Suprapubic skin (tissue), 4 donors: ENCODE results near the gene FAM171A1. TPM values are rescaled to one million over a fixed set of nuclear protein-coding genes. Genes with fewer than 3 reads are reported as not detected.

Experiments used
- DNase-seq, 2 donors: peaks; one replicate each; pipeline ENCODE4 v3.0.0-alpha.2; 2019; ENCODE audit warnings: low spot score in 2 of 2
- H3K27ac ChIP-seq: fragments of 200-600 bp; sonication (generic); one replicate; pipeline ENCODE4 v1.5.1; 2019
- H3K27me3 ChIP-seq: fragments of 200-600 bp; sonication (generic); one replicate; pipeline ENCODE4 v1.5.1; 2019
- H3K36me3 ChIP-seq: fragments of 200-600 bp; sonication (generic); one replicate; pipeline ENCODE4 v1.5.1; 2019
- H3K4me1 ChIP-seq: fragments of 200-600 bp; sonication (generic); one replicate; pipeline ENCODE4 v1.5.1; 2019
- H3K4me3 ChIP-seq: fragments of 200-600 bp; sonication (generic); one replicate; pipeline ENCODE4 v1.5.1; 2019; ENCODE audit warnings: mild to moderate bottlenecking
- H3K9me3 ChIP-seq: fragments of 200-600 bp; sonication (generic); one replicate; pipeline ENCODE4 v1.5.1; 2019
- EP300 ChIP-seq: sonication (generic); formaldehyde crosslinking; IDR thresholded peaks from one replicate; pipeline ENCODE4 v1.6.1; 2017; ENCODE audit warnings: antibody characterized with exemption
- POLR2A ChIP-seq, 2 donors: fragments of 450-650 bp; IDR thresholded peaks; one replicate each; pipeline ENCODE4 v1.6.1; 2017; ENCODE audit warnings: antibody characterized with exemption in 2 of 2, mild to moderate bottlenecking in 2 of 2, moderate library complexity in 2 of 2
- POLR2AphosphoS5 ChIP-seq, 3 donors: sonication (generic); formaldehyde crosslinking; IDR thresholded peaks; one replicate each; pipeline ENCODE4 v1.6.1; 2017; ENCODE audit warnings: antibody characterized with exemption in 3 of 3
- WGBS: methylation state at CpG from one replicate; pipeline ENCODE4 v1.1.5; 2018; 5-methylcytosine and 5-hydroxymethylcytosine counted together
- total RNA-seq, 4 donors: library from RNA; depleted of rRNA; stranded (reverse); fragments of >200 nt; gene quantifications; one replicate each; pipeline ENCODE4 v1.1.0, GENCODE V29; 2016
- TF ChIP-seq, protein P1 (sequence below), 2 donors: fragments of 200-600 bp in 1 of 2; fragments of 450-650 bp in 1 of 2; sonication (generic) in 1 of 2; IDR thresholded peaks; one replicate each; pipeline ENCODE4 v1.5.1; 2016 to 2019; ENCODE audit warnings: antibody characterized with exemption in 2 of 2, mild to moderate bottlenecking in 1 of 2, moderate library complexity in 1 of 2

Gene FAM171A1
- total RNA-seq, 4 donors from 2014 or later: 2.8 to 7.0 (median 5.9) TPM

DNA sequence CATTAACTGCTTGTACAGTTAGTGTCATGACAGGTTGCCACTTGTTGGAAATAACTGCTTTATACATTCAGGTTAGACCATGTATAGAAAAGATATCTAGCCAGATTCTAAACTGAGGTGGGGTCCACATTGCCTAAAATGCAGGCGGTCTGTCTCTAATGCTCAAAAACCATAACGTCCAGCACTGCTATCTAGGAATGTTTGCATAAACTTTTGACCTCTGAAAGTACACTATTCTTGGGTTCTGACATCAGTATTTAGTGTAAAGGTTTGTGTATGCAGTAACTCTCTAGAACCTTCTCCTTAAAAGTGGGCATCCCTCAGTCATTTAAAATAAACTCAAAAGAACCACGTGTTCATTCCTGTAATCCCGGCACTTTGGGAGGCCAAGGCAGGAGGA lies 10.3 kb upstream of the FAM171A1 start:
- TF ChIP-seq EP300 (no peak), POLR2A (IDR thresholded peaks at IDR 0.05) (no peak), POLR2AphosphoS5 (IDR thresholded peaks at IDR 0.05) (no peak)
- TF ChIP-seq, protein P1, sequence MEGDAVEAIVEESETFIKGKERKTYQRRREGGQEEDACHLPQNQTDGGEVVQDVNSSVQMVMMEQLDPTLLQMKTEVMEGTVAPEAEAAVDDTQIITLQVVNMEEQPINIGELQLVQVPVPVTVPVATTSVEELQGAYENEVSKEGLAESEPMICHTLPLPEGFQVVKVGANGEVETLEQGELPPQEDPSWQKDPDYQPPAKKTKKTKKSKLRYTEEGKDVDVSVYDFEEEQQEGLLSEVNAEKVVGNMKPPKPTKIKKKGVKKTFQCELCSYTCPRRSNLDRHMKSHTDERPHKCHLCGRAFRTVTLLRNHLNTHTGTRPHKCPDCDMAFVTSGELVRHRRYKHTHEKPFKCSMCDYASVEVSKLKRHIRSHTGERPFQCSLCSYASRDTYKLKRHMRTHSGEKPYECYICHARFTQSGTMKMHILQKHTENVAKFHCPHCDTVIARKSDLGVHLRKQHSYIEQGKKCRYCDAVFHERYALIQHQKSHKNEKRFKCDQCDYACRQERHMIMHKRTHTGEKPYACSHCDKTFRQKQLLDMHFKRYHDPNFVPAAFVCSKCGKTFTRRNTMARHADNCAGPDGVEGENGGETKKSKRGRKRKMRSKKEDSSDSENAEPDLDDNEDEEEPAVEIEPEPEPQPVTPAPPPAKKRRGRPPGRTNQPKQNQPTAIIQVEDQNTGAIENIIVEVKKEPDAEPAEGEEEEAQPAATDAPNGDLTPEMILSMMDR (IDR thresholded peaks at IDR 0.05): no peak
- no peak for DNase-seq

DNA sequence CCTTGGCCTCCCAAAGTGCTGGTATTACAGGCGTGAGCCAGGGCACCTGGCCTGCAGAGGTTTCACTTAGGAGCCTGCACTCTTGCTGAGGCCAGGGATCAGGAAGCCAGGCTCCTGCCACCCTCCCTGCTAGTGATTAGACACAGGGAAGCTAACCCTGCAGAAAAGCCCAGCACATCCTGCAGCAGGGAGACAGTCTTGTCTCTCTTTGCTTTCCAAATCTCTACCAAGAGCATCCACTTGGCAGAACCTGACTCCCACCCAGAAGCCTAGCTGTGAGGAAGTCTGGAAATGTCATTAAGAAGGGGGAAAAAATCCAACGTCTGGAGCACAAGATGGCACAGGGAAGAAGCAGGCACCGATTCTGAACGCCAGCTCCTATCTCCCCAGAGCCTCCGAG lies 8.0 kb upstream of the FAM171A1 start:
- Histone ChIP-seq H3K27me3 (no peaks in the 10 kb centered on the region), H3K4me1 (no peaks in the 10 kb centered on the region), H3K36me3 (no peaks in the 10 kb centered on the region), H3K27ac (no peak overlapping the region), H3K9me3 (no peaks in the 10 kb centered on the region), H3K4me3 (no peak overlapping the region)
- TF ChIP-seq, protein P1 (IDR thresholded peaks at IDR 0.05): no peak
- no peak for TF ChIP-seq POLR2A (IDR thresholded peaks at IDR 0.05)
- no peak for TF ChIP-seq POLR2AphosphoS5 (IDR thresholded peaks at IDR 0.05)
- no peak for TF ChIP-seq EP300
- no peak for DNase-seq
- WGBS: 71% methylated on average over 5 of the region's 5 CpGs

More for the DNA sequence above, 10.3 kb upstream of the FAM171A1 start:
- H3K27me3 ChIP-seq: no peaks in the 10 kb centered on the region
- H3K9me3 ChIP-seq: no peaks in the 10 kb centered on the region
- H3K4me1 ChIP-seq: no peaks in the 10 kb centered on the region
- no peak overlapping the region for H3K27ac ChIP-seq
- 53% methylated on average over 4 of the region's 4 CpGs for WGBS
- no peak overlapping the region for H3K4me3 ChIP-seq
- no peaks in the 10 kb centered on the region for H3K36me3 ChIP-seq

DNA sequence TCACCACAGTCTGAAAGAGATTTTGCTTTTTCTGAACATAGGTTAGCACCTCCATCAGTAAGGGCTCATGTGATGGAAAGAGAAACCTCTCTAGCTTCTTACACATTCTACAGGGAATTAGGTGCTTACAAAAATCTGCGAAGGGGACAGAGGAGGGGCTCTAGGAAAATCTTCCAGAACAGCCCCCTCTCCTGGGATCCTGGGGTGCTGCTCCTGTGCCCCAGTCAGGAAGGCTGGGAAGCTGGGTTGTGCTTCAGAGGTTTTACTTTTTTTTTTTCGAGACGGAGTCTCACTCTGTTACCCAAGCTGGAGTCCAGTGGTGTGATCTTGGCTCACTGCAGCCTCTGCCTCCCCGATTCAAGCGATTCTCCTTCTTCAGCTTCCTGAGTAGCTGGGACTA lies 7.5 kb upstream of the FAM171A1 start:
- WGBS: 86% methylated on average over 5 of the region's 5 CpGs
- no peaks in the 10 kb centered on the region for H3K4me1 ChIP-seq
- no peak overlapping the region for H3K27ac ChIP-seq
- H3K9me3 ChIP-seq: no peaks in the 10 kb centered on the region
- H3K36me3 ChIP-seq: no peaks in the 10 kb centered on the region
- H3K4me3 ChIP-seq: no peak overlapping the region
- H3K27me3 ChIP-seq: no peaks in the 10 kb centered on the region
- no peak for DNase-seq
- no peak for TF ChIP-seq EP300
- no peak for TF ChIP-seq POLR2A (IDR thresholded peaks at IDR 0.05)
- no peak for TF ChIP-seq POLR2AphosphoS5 (IDR thresholded peaks at IDR 0.05)
- TF ChIP-seq, protein P1 (IDR thresholded peaks at IDR 0.05): no peak

DNA sequence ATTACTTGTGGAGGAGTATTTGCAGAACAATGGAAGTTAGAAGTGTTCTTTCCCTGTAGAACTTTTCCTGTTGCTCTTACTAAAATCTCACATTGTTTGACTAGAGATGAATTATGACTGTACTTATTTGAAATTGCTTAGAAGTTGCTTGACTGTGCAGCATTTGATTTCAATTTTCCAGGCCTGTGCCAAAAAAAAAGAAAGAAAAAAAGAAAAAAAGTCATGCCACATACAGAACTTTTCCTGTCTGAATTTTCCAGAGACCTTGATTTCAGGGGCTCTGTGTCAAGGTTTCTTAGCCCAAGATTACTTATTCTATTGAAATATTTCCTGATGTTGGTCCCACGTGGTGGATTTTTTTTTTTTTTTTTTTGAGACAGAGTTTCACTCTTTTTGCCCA lies 3.5 kb upstream of the FAM171A1 start:
- Histone ChIP-seq H3K27me3 (no peaks in the 10 kb centered on the region), H3K4me3 (no peak overlapping the region), H3K4me1 (peaks cover 13% of the 10 kb centered on the region), H3K27ac (no peak overlapping the region), H3K36me3 (no peaks in the 10 kb centered on the region), H3K9me3 (no peaks in the 10 kb centered on the region)
- no peak for TF ChIP-seq POLR2AphosphoS5 (IDR thresholded peaks at IDR 0.05)
- TF ChIP-seq POLR2A (IDR thresholded peaks at IDR 0.05): no peak
- DNase-seq: no peak
- 6% methylated on average over 1 of the region's 1 CpG for WGBS

DNA sequence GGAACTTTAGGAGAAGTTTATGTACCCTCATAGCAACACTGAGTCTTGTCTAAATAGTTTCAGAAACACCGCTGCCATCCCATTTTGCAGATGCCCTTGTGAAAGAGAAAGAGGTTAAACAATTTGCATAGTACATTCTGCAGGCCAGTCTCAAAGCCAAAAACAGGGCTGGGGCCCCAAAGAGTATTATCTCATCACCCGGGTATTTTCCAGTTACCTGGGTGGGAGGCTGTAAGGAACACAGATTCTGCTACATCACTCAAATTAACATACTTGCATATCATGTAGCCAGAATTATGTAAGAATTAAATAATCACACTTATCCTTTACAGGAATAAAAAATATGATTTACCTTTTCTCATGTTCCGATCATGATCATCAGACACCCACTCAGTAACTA lies 3.1 kb upstream of the FAM171A1 start:
- Histone ChIP-seq H3K4me1 (peaks cover 16% of the 10 kb centered on the region), H3K36me3 (no peaks in the 10 kb centered on the region), H3K9me3 (no peaks in the 10 kb centered on the region), H3K27me3 (no peaks in the 10 kb centered on the region), H3K4me3 (no peak overlapping the region), H3K27ac (no peak overlapping the region)
- no peak for DNase-seq
- WGBS: 54% methylated on average over 3 of the region's 3 CpGs
- no peak for TF ChIP-seq POLR2AphosphoS5 (IDR thresholded peaks at IDR 0.05)
- TF ChIP-seq EP300: no peak
- no peak for TF ChIP-seq POLR2A (IDR thresholded peaks at IDR 0.05)
- TF ChIP-seq, protein P1 (IDR thresholded peaks at IDR 0.05): no peak

DNA sequence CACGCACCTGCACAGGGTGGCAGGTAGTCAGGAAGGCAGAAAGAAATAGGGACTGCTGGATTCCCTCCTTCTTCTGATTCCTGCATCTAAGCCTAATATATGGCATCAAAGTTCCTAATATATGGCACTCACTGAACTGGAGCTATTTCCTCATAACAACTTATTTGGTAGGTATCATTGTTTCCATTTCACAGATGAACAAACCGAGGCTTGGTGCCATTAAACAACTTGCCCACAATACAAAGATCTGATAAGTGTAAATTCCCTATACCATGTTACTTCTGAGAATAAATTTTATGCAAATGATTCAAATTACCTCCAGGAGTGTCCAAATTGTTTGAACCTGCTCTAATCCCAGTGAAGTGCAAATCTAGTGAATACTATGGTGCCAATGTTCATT lies 2.1 kb upstream of the FAM171A1 start:
- DNase-seq: no peak
- WGBS: 72% methylated on average over 2 of the region's 2 CpGs
- H3K27ac ChIP-seq: no peak overlapping the region
- no peak overlapping the region for H3K4me3 ChIP-seq
- peaks cover 16% of the 10 kb centered on the region for H3K4me1 ChIP-seq
- H3K27me3 ChIP-seq: no peaks in the 10 kb centered on the region
- TF ChIP-seq, protein P1 (IDR thresholded peaks at IDR 0.05): no peak
- TF ChIP-seq POLR2AphosphoS5 (IDR thresholded peaks at IDR 0.05) (no peak), POLR2A (IDR thresholded peaks at IDR 0.05) (no peak), EP300 (no peak)
- H3K36me3 ChIP-seq: no peaks in the 10 kb centered on the region
- no peaks in the 10 kb centered on the region for H3K9me3 ChIP-seq
